ENCODE measurements around the gene PDIA5. TPM values are rescaled to one million over a fixed set of nuclear protein-coding genes. Genes with fewer than 3 reads are reported as not detected.

The PDIA5 gene
- total and polyA plus RNA-seq, 2 of the 4 experiments (the other 2 are of a cell fraction): 19.4 to 42.0 TPM

DNA sequence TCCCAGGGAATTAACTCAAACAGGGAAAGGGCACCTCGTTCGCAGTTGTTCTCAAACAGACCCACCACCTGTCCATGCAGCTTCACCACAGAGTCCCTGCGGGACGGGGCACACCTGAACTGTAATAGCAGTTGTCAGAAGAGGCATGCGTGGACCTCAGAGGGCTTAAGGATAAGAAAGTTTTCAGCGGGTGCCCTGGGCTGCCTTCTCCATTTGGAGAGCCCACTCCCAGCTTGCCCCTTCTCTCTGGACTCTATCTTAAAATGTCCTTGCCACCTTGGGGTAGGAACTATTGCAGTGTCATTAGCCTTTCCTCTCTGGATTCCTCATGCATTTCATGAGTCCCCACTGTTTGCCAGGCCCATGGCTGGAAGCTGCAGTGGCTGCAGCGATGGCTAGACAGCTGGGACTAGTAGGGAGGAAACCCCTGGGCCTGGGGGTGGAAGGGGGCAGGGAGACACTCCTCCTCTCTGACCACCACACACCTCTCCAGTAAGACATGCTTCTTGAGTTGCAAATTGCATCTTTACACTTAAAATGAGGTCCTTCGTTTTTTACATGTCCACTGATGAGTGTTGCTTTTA lies 33.5 kb downstream of the PDIA5 start:
- Histone ChIP-seq H2BK120ac (ENCODE audit: low read depth, low read length) (no peak overlapping the region), H3K9me1 (ENCODE audit: insufficient read depth, low read length) (peaks cover 45% of the 10 kb centered on the region), H3K9me3 (ENCODE audit: control insufficient read depth, insufficient read depth, low read length) (no peaks in the 10 kb centered on the region), H2AFZ (replicated peaks; ENCODE audit: low read length, poor library complexity) (no peak overlapping the region), H3K23ac (ENCODE audit: low read depth, low read length) (no peak overlapping the region), H3K56ac (ENCODE audit: extremely low read depth, insufficient read depth, low read length) (no peak overlapping the region), H4K5ac (ENCODE audit: low read depth, low read length) (no peak overlapping the region), H2BK15ac (ENCODE audit: low read depth, low read length) (no peak overlapping the region), H3K4me3 (ENCODE audit: insufficient read depth, low read depth, low read length) (no peak overlapping the region), H3K36me3 (ENCODE audit: control insufficient read depth, insufficient read depth, low read length) (peaks cover 15% of the 10 kb centered on the region; the same call in 1 of the 2 replicates), H2BK5ac (ENCODE audit: low read depth, low read length, poor library complexity, severe bottlenecking) (no peak overlapping the region), H3K4me1 (ENCODE audit: control insufficient read depth, insufficient read depth, low read length) (peaks cover 23% of the 10 kb centered on the region), H3K14ac (replicated peaks; ENCODE audit: low read depth, low read length) (no peak overlapping the region), H3K4ac (ENCODE audit: low read depth, low read length) (no peak overlapping the region), H3K27ac (ENCODE audit: insufficient read depth, low read length) (no peak overlapping the region), H2BK20ac (ENCODE audit: low read depth, low read length) (no peak overlapping the region), H3K18ac (ENCODE audit: low read depth, low read length) (no peak overlapping the region), H2AK9ac (replicated peaks; ENCODE audit: low read depth, low read length, poor library complexity) (no peak overlapping the region), H3K4me2 (ENCODE audit: low read depth, low read length) (no peak overlapping the region), H4K20me1 (ENCODE audit: insufficient read depth, low read length) (peaks cover 65% of the 10 kb centered on the region), H4K8ac (ENCODE audit: low read depth in 2 of 2, low read length in 2 of 2) (no peak overlapping the region), H2AK5ac (ENCODE audit: low read depth, low read length) (no peak overlapping the region), H3K9ac (ENCODE audit: low read depth, low read length) (no peak overlapping the region), H3K79me1 (ENCODE audit: low read depth in 1 of 2, low read length in 2 of 2) (peaks cover 11 to 30% of the 10 kb centered on the region in 2 experiments), H3K27me3 (ENCODE audit: control insufficient read depth, insufficient read depth, low read length) (no peaks in the 10 kb centered on the region), H4K91ac (ENCODE audit: insufficient read depth, low read depth, low read length) (no peak overlapping the region; the same call in 1 of the 2 replicates)
- intact Hi-C loops (cut with micrococcal nuclease): no loop called here
- dilution Hi-C loops (cut with HindIII; ENCODE audit: low sequenced_read_pairs, unreplicated experiment): no loop called here
- WGBS, 2 experiments (ENCODE audit: extremely low coverage in 2 of 2, insufficient read length in 1 of 2): 50% methylated on average over 2 of the region's 8 CpGs; no CpG with 5 or more reads in 1 of the 2 experiments
- in situ Hi-C loops (cut with MboI; ENCODE audit: low sequenced_read_pairs): no loop called here
- POLR2A ChIA-PET (ENCODE audit: unreplicated experiment): no interaction called here
- no peak for ATAC-seq (ENCODE audit: low read depth)
- CTCF ChIA-PET: no interaction called here
- TF ChIP-seq MXI1 (IDR thresholded peaks at IDR 0.05; ENCODE audit: borderline replicate concordance, low read depth, low read length): no peak
- TF ChIP-seq POLR2A (IDR thresholded peaks at IDR 0.05; ENCODE audit: low read depth, low read length): no peak
- TF ChIP-seq, protein P1, sequence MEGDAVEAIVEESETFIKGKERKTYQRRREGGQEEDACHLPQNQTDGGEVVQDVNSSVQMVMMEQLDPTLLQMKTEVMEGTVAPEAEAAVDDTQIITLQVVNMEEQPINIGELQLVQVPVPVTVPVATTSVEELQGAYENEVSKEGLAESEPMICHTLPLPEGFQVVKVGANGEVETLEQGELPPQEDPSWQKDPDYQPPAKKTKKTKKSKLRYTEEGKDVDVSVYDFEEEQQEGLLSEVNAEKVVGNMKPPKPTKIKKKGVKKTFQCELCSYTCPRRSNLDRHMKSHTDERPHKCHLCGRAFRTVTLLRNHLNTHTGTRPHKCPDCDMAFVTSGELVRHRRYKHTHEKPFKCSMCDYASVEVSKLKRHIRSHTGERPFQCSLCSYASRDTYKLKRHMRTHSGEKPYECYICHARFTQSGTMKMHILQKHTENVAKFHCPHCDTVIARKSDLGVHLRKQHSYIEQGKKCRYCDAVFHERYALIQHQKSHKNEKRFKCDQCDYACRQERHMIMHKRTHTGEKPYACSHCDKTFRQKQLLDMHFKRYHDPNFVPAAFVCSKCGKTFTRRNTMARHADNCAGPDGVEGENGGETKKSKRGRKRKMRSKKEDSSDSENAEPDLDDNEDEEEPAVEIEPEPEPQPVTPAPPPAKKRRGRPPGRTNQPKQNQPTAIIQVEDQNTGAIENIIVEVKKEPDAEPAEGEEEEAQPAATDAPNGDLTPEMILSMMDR (conservative IDR thresholded peaks at IDR 0.05; ENCODE audit: low read depth, low read length): no peak
- TF ChIP-seq NFE2L2 (IDR thresholded peaks at IDR 0.05; ENCODE audit: low read depth, low read length): no peak
- no peak for TF ChIP-seq BHLHE40 (IDR thresholded peaks at IDR 0.05; ENCODE audit: low read depth, low read length)
- no peak for TF ChIP-seq RCOR1 (IDR thresholded peaks at IDR 0.05; ENCODE audit: insufficient replicate concordance, low read length)
- no peak for TF ChIP-seq CEBPB (IDR thresholded peaks at IDR 0.05; ENCODE audit: low read depth, low read length)
- no peak for TF ChIP-seq CHD1 (IDR thresholded peaks at IDR 0.05; ENCODE audit: low read depth, low read length)
- no peak for DNase-seq
- no TSS peak for BruUV-seq (replicated peaks)
